Suprapubic skin (tissue), 4 donors: Measurements from ENCODE around the gene PTPRJ. TPM values are rescaled to one million over a fixed set of nuclear protein-coding genes. Genes with fewer than 3 reads are reported as not detected.

Experiments used
- DNase-seq, 2 donors: peaks; one replicate each; pipeline ENCODE4 v3.0.0-alpha.2; 2019; ENCODE audit warnings: low spot score in 2 of 2
- H3K27ac ChIP-seq: fragments of 200-600 bp; sonication (generic); one replicate; pipeline ENCODE4 v1.5.1; 2019
- H3K27me3 ChIP-seq: fragments of 200-600 bp; sonication (generic); one replicate; pipeline ENCODE4 v1.5.1; 2019
- H3K36me3 ChIP-seq: fragments of 200-600 bp; sonication (generic); one replicate; pipeline ENCODE4 v1.5.1; 2019
- H3K4me1 ChIP-seq: fragments of 200-600 bp; sonication (generic); one replicate; pipeline ENCODE4 v1.5.1; 2019
- H3K4me3 ChIP-seq: fragments of 200-600 bp; sonication (generic); one replicate; pipeline ENCODE4 v1.5.1; 2019; ENCODE audit warnings: mild to moderate bottlenecking
- H3K9me3 ChIP-seq: fragments of 200-600 bp; sonication (generic); one replicate; pipeline ENCODE4 v1.5.1; 2019
- CTCF ChIP-seq, 2 donors: fragments of 200-600 bp in 1 of 2; fragments of 450-650 bp in 1 of 2; sonication (generic) in 1 of 2; IDR thresholded peaks; one replicate each; pipeline ENCODE4 v1.5.1; 2016 to 2019; ENCODE audit warnings: antibody characterized with exemption in 2 of 2, mild to moderate bottlenecking in 1 of 2, moderate library complexity in 1 of 2
- EP300 ChIP-seq: sonication (generic); formaldehyde crosslinking; IDR thresholded peaks from one replicate; pipeline ENCODE4 v1.6.1; 2017; ENCODE audit warnings: antibody characterized with exemption
- POLR2A ChIP-seq, 2 donors: fragments of 450-650 bp; IDR thresholded peaks; one replicate each; pipeline ENCODE4 v1.6.1; 2017; ENCODE audit warnings: antibody characterized with exemption in 2 of 2, mild to moderate bottlenecking in 2 of 2, moderate library complexity in 2 of 2
- POLR2AphosphoS5 ChIP-seq, 3 donors: sonication (generic); formaldehyde crosslinking; IDR thresholded peaks; one replicate each; pipeline ENCODE4 v1.6.1; 2017; ENCODE audit warnings: antibody characterized with exemption in 3 of 3
- WGBS: methylation state at CpG from one replicate; pipeline ENCODE4 v1.1.5; 2018; 5-methylcytosine and 5-hydroxymethylcytosine counted together
- total RNA-seq, 4 donors: library from RNA; depleted of rRNA; stranded (reverse); fragments of >200 nt; gene quantifications; one replicate each; pipeline ENCODE4 v1.1.0, GENCODE V29; 2016

PTPRJ gene
- total RNA-seq, 4 donors from 2014 or later: 4.0 to 15.5 (median 13.1) TPM

GRCh38 chr11:47941907-47942558, 38.3 kb upstream of the PTPRJ start:
- no peaks in the 10 kb centered on the region for H3K36me3 ChIP-seq
- no peak overlapping the region for H3K4me3 ChIP-seq
- whole genome bisulfite sequencing: 71% methylated on average over 7 of the region's 7 CpGs
- no peaks in the 10 kb centered on the region for H3K27me3 ChIP-seq
- no peak for DNase-seq
- no peaks in the 10 kb centered on the region for H3K9me3 ChIP-seq
- no peak for TF ChIP-seq EP300
- no peak for TF ChIP-seq CTCF (IDR thresholded peaks at IDR 0.05)
- TF ChIP-seq POLR2AphosphoS5 (IDR thresholded peaks at IDR 0.05): no peak
- no peak for TF ChIP-seq POLR2A (IDR thresholded peaks at IDR 0.05)
- H3K27ac ChIP-seq: no peak overlapping the region
- H3K4me1 ChIP-seq: peaks cover 16% of the 10 kb centered on the region

GRCh38 chr11:47943721-47944586, 36.4 kb upstream of the PTPRJ start:
- DNase-seq: no peak
- 68% methylated on average over 14 of the region's 15 CpGs for WGBS
- no peak overlapping the region for H3K27ac ChIP-seq
- no peak overlapping the region for H3K4me3 ChIP-seq
- TF ChIP-seq CTCF (IDR thresholded peaks at IDR 0.05) (no peak), POLR2AphosphoS5 (IDR thresholded peaks at IDR 0.05) (no peak), POLR2A (IDR thresholded peaks at IDR 0.05) (no peak), EP300 (no peak)
- no peaks in the 10 kb centered on the region for H3K9me3 ChIP-seq
- peaks cover 20% of the 10 kb centered on the region for H3K4me1 ChIP-seq
- H3K36me3 ChIP-seq: no peaks in the 10 kb centered on the region
- no peaks in the 10 kb centered on the region for H3K27me3 ChIP-seq

GRCh38 chr11:47944632-47945031, 35.7 kb upstream of the PTPRJ start:
- H3K4me3 ChIP-seq: no peak overlapping the region
- no peaks in the 10 kb centered on the region for H3K36me3 ChIP-seq
- no peak for DNase-seq
- no peaks in the 10 kb centered on the region for H3K9me3 ChIP-seq
- H3K27me3 ChIP-seq: no peaks in the 10 kb centered on the region
- peaks cover 20% of the 10 kb centered on the region for H3K4me1 ChIP-seq
- no peak for TF ChIP-seq POLR2AphosphoS5 (IDR thresholded peaks at IDR 0.05)
- TF ChIP-seq CTCF (IDR thresholded peaks at IDR 0.05): no peak
- TF ChIP-seq POLR2A (IDR thresholded peaks at IDR 0.05): no peak
- TF ChIP-seq EP300: no peak
- H3K27ac ChIP-seq: no peak overlapping the region

GRCh38 chr11:47946682-47947559, 33.4 kb upstream of the PTPRJ start:
- no peaks in the 10 kb centered on the region for H3K36me3 ChIP-seq
- H3K4me3 ChIP-seq: no peak overlapping the region
- no peak overlapping the region for H3K27ac ChIP-seq
- DNase-seq: peak; percentile 81 to 86
- peaks cover 20% of the 10 kb centered on the region for H3K4me1 ChIP-seq
- no peaks in the 10 kb centered on the region for H3K9me3 ChIP-seq
- no peaks in the 10 kb centered on the region for H3K27me3 ChIP-seq
- WGBS: 24% methylated on average over 10 of the region's 10 CpGs
- TF ChIP-seq EP300 (no peak), CTCF (IDR thresholded peaks at IDR 0.05) (no peak), POLR2AphosphoS5 (IDR thresholded peaks at IDR 0.05) (peak in 2 of 3 donors; percentile 58 to 65), POLR2A (IDR thresholded peaks at IDR 0.05) (no peak)
